Progenitor cell of endocrine pancreas (in vitro differentiated cells): ENCODE results near the gene IQCC. TPM values are rescaled to one million over a fixed set of nuclear protein-coding genes. Genes with fewer than 3 reads are reported as not detected.

Source experiments
- DNase-seq: peaks from one replicate; pipeline ENCODE4 v3.0.0; 2021; ENCODE audit warnings: low spot score; ENCODE audit not compliant: unreplicated experiment
- H3K27ac Mint-ChIP-seq: 2 replicates; pipeline ENCODE4 v1.8.0; 2021; ENCODE audit warnings: mild to moderate bottlenecking, moderate library complexity, mixed read lengths
- H3K27me3 Mint-ChIP-seq: 2 replicates; pipeline ENCODE4 v1.8.0; 2021; ENCODE audit warnings: mixed read lengths
- H3K36me3 Mint-ChIP-seq: 2 replicates; pipeline ENCODE4 v1.8.0; 2022; ENCODE audit warnings: mixed read lengths; ENCODE audit not compliant: insufficient read depth
- H3K4me1 Mint-ChIP-seq: 2 replicates; pipeline ENCODE4 v1.8.0; 2021; ENCODE audit warnings: low read depth, mixed read lengths
- H3K4me3 Mint-ChIP-seq: 2 replicates; pipeline ENCODE4 v1.8.0; 2021; ENCODE audit warnings: low read depth, mild to moderate bottlenecking, moderate library complexity, mixed read lengths
- H3K9me3 Mint-ChIP-seq: 2 replicates; pipeline ENCODE4 v1.8.0; 2021; ENCODE audit warnings: low read depth, mixed read lengths
- total RNA-seq: library from RNA; stranded (reverse); gene quantifications from 2 replicates; pipeline ENCODE4 v1.2.1, GENCODE V29; 2021
- TF ChIP-seq, protein P1 (sequence below): fragments of 200-600 bp; sonication (generic); IDR thresholded peaks from one replicate; pipeline ENCODE4 v1.5.0; 2021; ENCODE audit warnings: antibody characterized with exemption, mild to moderate bottlenecking; ENCODE audit not compliant: unreplicated experiment

Gene IQCC
- total RNA-seq, 1 donor from 2014 or later: 5.1 TPM

DNA sequence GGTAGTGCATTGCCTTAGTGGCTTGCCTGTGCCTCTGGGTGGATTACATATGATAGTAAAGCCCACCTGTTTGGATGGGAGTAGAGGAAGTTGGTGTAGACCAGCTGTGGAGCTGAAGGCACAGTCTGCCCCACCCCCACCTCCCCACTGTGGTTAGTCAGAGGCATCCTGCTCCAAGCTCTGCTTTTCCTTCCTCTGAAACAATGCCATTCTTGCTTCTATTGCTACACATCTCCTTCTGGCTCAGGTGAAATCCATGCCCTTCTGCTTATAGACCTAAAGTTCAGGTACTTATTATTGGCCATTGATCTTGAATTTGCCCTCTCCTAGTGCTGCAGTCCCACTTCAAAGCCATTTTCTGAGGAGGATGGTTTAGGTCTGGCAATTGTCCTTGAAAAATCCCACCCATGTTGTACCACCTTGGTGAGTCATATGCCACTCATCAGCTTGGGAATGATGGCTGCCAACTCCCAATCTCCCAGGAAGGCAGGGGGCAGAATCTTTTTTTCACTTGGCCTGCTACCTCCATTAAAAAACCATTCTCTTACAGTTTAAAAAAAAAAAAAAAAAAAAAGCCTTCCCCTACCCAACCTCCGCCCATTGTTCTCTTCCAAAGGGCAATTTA, 32.7 kb upstream of the IQCC start:
- H3K4me3 Mint-ChIP-seq: no peak overlapping the region
- DNase-seq: no peak
- H3K9me3 Mint-ChIP-seq: no peaks in the 10 kb centered on the region
- no peaks in the 10 kb centered on the region for H3K4me1 Mint-ChIP-seq
- H3K27me3 Mint-ChIP-seq: no peaks in the 10 kb centered on the region
- TF ChIP-seq, protein P1, sequence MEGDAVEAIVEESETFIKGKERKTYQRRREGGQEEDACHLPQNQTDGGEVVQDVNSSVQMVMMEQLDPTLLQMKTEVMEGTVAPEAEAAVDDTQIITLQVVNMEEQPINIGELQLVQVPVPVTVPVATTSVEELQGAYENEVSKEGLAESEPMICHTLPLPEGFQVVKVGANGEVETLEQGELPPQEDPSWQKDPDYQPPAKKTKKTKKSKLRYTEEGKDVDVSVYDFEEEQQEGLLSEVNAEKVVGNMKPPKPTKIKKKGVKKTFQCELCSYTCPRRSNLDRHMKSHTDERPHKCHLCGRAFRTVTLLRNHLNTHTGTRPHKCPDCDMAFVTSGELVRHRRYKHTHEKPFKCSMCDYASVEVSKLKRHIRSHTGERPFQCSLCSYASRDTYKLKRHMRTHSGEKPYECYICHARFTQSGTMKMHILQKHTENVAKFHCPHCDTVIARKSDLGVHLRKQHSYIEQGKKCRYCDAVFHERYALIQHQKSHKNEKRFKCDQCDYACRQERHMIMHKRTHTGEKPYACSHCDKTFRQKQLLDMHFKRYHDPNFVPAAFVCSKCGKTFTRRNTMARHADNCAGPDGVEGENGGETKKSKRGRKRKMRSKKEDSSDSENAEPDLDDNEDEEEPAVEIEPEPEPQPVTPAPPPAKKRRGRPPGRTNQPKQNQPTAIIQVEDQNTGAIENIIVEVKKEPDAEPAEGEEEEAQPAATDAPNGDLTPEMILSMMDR: no peak
- H3K36me3 Mint-ChIP-seq: peaks cover 13% of the 10 kb centered on the region
- no peak overlapping the region for H3K27ac Mint-ChIP-seq

DNA sequence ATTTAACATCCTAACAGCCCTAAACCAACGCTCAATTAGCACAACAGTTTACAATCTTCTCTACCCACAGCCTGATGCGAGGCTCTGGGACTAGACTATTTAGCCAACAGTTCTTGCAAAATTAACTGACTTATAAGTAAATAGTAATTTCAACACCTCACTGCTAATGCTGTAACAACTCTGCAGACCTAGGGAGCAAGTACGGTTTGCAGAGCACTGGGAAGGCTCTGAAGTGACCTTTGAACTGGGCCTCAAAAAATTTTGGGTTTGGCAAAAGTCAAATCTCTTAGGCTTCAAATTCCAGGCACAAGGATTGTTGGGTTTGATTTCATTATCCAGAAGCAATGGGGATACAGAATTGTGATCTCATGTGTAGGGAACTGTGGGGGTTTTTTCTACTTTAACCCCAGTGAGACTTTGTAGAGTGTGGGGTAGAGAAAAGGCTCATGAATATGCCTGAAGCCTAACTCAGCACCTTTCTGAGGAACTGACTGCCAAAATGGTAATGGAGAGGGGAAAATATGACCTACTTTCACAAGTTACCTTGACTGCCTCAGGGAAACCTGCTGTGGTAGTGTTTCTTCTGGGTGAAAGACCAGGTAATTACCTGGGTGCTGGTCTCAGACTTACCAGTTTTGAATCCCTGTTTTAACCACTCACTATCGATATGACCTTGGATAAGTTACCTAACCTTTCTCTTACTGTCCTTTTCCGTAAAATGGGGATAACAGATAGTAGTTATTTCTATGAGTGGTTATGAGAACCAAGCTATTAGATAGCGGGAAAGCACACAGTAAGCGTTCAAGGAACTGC, 26.9 kb upstream of the IQCC start:
- H3K4me3 Mint-ChIP-seq: peak overlapping the region; percentile 92
- no peak for DNase-seq
- peaks cover 15% of the 10 kb centered on the region for H3K4me1 Mint-ChIP-seq
- H3K27ac Mint-ChIP-seq: peak overlapping the region; percentile 95
- no peaks in the 10 kb centered on the region for H3K9me3 Mint-ChIP-seq
- H3K27me3 Mint-ChIP-seq: no peaks in the 10 kb centered on the region
- TF ChIP-seq, protein P1: no peak
- H3K36me3 Mint-ChIP-seq: peaks cover 10% of the 10 kb centered on the region

DNA sequence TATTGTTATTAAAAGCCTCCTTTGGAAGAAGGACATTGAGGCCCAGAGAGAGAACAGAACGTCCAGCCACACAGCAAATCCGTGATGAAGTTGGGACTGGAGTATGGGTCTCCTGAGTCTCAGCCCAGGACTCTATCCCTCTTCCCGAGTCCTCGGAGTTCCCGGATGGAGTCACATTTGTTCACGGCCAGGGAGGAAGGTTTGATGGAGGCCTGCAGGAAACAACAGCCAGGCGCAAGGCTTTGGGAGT, 26.4 kb upstream of the IQCC start:
- TF ChIP-seq, protein P1: no peak
- Mint-ChIP-seq H3K27ac (peak overlapping the region; percentile 95), H3K27me3 (no peaks in the 10 kb centered on the region), H3K9me3 (no peaks in the 10 kb centered on the region), H3K4me1 (peaks cover 15% of the 10 kb centered on the region), H3K4me3 (peak overlapping the region; percentile 92), H3K36me3 (peaks cover 12% of the 10 kb centered on the region)
- no peak for DNase-seq

DNA sequence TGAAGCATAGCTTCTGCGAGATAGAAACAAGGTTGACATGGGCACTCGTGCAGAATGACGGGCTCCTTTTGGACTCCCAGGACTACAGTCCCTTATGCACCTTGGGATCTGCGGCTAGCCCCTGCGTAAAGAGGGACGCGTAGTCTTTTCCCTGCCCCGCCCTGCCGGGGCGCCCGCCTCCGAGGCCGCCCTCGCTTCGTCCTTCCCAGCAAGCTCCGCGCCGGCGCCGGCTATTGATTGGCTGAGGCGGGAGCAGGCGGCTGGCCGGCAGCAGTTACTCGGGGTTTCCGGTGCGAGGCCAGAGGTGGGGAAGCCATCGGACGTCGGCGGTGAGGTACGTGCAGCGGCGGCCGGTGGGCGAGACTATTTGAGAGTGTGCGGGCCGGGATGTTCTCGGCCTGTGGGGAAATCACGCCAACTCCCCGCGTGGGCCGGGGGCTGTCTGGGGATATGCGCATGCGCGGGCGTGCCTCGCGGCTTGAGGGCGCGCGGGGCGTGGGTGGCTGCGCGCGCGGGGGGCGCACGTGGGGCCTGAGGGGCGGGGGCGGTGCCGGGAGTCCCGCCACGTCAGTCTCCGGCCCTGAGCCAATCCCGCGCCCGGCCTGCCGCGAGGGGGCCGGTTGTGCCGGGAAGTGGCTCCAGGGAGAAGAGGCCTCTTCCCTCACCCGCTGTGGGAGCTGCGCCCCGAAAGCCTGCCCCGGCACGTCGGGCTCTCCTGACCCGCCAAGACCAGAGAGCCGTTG, 25.9 kb upstream of the IQCC start, which contains the start of gene TXLNA:
TSS of gene TXLNA (plus strand) at position 233 of the 743 bp plus-strand sequence. CDS start 671 bp downstream, outside the sequence.
- H3K4me1 Mint-ChIP-seq: peaks cover 15% of the 10 kb centered on the region
- H3K4me3 Mint-ChIP-seq: peak within 1 kb of the TSS; percentile 92
- H3K27ac Mint-ChIP-seq: peak within 1 kb of the TSS; percentile 96
- no peaks in the 10 kb centered on the region for H3K27me3 Mint-ChIP-seq
- peak; percentile 86 for DNase-seq
- H3K9me3 Mint-ChIP-seq: no peaks in the 10 kb centered on the region
- peaks cover 12% of the 10 kb centered on the region for H3K36me3 Mint-ChIP-seq
- TF ChIP-seq, protein P1: no peak
